Lung microvascular endothelial cell (primary cell): ENCODE results near the gene BNIP2. TPM values are rescaled to one million over a fixed set of nuclear protein-coding genes. Genes with fewer than 3 reads are reported as not detected.
"Not testable (repeated sequence)": the region's sequence is repeated elsewhere in the genome, so short reads cannot be mapped to it uniquely, and the experiment has no call there.

Source experiments
- DNase-seq, 2 donors: peaks; one replicate each; pipeline versions ENCODE4 v3.0.0 to v3.0.0-alpha.2; 2010; ENCODE audit warnings: low read depth in 2 of 2
- total RNA-seq: library from RNA; depleted of rRNA; stranded (reverse); fragments of >200 nt; gene quantifications from 2 replicates; pipeline ENCODE4 v1.2.1, GENCODE V29; 2014

BNIP2 gene, protein sequence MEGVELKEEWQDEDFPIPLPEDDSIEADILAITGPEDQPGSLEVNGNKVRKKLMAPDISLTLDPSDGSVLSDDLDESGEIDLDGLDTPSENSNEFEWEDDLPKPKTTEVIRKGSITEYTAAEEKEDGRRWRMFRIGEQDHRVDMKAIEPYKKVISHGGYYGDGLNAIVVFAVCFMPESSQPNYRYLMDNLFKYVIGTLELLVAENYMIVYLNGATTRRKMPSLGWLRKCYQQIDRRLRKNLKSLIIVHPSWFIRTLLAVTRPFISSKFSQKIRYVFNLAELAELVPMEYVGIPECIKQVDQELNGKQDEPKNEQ
- 72.4 and 110 TPM in 2 replicates for total RNA-seq

DNA sequence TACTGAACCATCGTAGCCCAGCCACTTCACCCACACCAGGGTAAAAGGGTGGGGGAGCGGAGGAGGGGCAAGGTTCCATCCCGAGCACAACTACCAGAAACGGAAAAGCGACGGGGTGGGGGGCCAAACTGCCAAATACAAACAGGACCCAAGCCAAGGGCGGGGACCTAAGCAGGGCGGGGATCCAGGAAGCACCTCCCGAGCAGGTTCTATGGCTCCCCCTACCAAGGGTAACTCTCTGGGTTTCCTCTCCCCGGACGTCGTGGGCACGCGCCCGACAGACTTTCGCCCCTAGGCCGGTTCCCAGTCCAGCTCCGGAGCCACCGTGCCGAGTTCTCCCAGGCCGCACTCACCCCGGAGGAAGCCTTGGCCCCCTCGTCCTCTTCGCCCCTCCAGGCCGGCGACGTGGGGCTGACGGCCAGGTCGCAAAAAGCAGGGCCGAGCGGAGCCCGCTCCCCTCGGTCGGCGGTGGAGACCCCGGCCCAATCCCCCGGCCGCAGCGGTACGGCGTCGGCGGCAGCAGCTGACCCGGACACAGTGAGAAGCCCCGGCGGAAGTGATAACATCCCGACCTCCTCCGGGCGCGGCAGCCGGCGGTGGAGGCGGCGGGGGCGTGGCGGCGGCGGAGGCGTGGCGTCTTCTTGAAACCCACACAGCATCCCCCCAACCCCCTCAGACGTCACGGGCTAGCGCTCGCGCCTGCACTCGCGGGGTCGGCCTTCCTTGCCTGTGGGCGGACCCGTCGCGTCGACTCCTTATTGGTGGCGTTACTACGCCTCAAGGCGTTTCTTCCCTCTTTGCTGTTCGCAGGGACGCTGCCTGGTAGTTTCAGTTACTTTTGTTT is at the start of gene BNIP2:
Gene BNIP2 (minus strand): TSS at position 539 of the 844 bp plus-strand sequence. CDS start 6,863 bp downstream, outside the sequence.
- peak; percentile 97 to 100 for DNase-seq

DNA sequence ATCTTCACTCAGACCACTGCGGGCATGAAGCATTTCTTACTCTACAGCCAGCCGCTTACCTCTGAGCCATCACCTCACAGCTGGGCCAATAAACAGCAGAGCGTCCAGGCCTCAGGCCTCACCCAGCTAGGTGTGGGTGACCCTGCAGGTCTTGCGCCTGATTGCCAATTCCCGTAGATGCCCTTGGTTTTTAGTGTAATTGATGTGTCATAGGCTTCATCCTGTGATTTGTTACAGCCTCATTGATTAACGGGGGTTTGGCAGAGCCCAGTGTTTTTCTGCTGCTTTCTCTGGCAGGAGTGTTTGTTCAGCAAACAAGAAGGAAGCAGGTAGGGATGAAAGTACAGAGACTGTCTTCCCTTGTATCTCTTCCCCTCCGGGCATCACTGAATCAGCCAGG is 49.6 kb upstream of the BNIP2 start:
- no peak for DNase-seq

DNA sequence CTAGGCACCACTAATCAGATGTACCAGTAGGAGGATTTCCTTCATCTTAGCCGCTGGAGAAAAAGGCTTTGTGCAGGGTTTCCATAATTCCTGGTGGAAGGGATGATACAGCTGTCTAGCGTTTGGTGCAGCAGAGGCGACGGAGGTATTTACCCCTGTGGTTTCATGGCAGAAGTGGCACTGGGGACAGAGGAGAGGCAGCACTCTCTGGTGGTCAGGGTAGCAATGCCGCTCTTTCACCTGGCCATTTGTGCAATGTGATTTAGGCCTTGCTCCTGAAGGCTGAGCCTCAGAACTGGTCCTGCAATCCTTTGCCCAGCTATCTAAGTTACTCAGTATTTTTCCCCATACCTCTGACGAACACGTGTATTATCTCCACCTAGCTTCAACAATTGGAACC is 47.1 kb upstream of the BNIP2 start:
- peak in 1 of 2 donors; percentile 16 for DNase-seq

DNA sequence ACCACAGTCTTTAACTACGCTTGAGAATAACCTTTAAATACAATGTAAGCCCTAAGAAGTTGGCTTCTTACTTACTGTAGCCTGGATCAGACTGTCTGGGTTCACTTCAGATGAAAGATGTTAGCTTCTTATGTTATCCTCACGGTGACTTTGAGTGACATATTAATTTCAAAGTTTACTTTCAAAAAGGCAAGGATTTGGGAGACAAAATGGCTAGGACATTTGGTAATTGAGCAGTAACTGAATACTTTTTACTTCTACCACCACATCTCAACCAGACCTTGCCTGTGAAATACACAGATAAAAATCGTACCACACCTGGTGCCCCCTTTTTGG is 36.0 kb upstream of the BNIP2 start:
- DNase-seq: no peak

DNA sequence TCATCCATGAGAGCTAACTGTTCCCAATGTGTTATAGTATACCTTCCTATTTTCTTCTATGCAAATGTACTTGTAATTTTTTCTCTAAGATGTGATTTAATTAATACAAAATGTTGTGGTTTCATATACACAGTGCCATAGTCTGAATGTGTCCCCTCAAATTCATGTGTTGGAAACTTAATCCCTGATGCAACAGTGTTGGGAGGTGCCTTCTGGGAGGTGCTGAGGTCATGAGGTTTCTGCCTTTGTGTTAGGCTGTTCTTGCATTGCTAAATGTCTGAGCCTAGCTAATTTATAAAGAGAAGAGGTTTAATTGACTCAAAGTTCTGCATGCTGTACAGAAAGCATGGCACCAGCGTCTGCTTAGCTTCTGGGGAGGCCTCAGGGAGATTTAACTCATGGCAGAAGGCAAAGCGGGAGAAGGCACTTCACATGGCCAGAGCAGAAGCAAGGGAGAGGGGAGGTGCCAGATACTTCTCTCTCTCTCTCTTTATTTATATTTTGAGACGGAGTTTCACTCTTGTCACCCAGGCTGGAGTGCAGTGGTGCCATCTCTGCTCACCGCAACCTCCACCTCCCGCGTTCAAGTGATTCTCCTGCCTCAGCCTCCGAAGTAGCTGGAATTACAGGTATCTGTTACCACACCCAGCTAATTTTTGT is 34.7 kb upstream of the BNIP2 start:
- DNase-seq: no peak

DNA sequence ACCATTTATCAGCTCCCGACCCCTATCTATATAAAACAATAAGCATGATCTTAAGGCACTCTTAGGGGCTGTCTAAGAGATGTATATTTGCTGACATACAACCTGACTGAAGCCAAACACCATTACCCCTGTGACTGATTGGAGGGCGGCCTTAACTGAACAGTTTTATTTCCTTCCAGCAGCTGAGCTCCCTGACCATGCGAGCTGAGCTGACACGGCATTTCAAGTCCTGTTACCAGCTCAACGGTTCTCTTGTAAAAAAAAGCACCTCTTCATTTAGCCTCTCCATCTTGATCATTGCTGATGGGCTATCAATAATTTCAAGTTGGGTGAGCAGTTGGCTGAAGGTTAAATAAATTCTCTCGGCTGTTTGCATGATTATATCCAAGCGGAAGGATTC is 33.4 kb upstream of the BNIP2 start:
- no peak for DNase-seq

DNA sequence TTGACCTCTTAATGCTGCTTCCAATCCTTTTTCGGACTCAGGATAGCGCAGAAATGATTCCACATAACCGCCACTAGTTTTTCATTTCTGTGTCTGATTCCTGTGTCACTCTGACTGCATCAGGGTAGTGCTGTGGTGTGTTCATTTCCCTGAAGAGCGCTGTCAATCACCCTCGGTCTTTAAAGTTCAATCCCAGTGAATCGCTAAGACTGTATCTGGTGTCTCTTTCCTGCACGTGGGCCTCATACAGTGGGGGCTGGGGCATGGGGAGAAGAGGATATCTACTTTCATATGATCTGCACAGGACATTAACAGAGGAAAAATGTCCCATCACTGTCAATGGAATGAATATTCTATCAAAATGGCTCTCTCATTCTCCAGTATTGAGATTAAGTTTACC is 32.9 kb upstream of the BNIP2 start:
- no peak for DNase-seq

DNA sequence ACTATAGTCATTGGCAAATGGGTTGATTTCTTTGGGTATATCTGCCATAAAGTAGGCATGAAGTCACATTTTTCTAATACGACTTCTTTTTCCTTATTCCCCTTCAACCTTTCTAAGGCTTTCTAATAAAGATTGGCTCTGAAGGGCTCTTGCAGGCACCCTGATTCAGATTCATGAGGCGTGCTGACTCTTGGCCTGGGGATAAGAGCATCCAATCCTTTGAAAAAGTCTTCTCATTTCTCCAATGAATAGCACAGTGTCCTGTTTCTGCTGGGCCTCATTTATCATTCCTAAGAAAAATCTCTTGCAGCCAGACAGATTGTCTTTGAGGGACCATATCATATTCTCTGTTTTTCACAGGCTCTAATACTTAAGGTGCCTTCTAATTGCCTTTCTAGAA is 32.3 kb upstream of the BNIP2 start:
- DNase-seq: no peak

DNA sequence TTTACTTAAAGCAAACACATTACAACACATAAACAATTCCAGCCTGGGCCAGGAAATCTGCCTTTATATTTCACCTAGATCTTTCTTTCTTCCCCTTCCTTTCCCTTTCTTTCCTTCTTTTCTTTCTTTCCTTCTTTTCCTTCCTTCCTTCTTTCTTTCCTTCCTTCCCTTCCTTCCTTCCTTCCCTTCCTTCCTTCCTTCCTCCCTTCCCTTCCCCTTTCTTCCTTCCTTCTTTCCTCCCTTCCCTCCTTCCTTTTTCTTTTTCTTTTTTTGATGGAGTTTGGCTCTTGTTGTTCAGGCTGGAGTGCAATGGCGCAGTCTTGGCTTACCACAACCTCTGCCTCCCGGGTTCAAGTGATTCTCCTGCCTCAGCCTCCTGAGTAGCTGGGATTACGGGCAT is 24.1 kb upstream of the BNIP2 start:
- no peak for DNase-seq

DNA sequence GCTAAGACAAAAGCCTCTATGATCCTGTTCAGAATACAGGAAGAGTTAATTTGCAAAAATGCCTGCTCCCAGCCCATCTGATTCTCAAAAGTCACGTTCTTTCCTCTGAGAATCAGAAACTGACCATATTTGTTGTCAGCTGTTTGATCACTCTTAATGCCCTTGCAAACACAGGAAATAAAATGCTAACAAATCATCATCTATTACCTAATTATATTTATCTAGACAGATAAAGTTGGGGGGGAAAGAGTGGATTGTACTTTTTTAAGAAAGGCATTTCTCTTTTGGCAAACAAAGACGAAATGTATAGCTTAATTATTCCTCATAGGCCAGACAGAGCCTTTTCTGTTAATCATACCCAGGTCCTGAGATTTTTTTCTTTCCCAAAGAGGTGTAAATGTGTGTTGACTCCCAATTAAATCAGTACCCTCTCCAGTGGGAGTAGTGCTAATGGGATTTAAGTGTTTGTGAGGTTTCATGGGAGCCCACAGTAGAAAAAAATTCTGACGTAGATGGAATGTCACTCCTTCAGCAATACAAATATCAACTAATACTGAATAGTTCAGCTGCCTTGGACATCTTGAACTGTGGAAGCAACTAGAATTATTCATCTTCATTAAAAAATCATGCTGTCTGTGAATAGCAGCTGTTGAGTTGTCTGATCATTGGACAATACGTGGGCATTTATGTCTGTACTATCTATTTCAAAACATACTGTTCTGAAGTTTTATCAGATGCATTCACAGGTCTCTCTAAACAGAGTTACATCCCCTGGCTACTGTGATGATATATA is 22.5 kb upstream of the BNIP2 start:
- no peak for DNase-seq

DNA sequence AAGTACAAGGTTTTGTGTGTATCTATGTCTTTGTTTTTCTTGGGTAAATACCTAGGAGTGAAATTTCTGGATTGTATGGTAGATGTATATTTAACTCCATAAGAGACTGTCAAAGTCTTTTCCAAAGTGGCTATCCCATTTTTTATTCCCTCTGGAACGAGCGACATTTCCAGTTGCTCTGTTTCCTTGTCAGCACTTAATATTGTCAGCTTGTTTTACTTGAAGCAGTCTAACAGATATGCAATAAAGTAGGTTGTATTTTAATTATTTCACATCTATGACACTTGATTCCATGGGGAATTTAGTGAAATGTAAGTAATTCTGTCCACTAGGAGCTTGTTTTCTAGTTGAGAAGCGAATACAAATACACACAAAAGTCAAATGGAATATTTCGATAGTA is 18.5 kb upstream of the BNIP2 start:
- DNase-seq: no peak

DNA sequence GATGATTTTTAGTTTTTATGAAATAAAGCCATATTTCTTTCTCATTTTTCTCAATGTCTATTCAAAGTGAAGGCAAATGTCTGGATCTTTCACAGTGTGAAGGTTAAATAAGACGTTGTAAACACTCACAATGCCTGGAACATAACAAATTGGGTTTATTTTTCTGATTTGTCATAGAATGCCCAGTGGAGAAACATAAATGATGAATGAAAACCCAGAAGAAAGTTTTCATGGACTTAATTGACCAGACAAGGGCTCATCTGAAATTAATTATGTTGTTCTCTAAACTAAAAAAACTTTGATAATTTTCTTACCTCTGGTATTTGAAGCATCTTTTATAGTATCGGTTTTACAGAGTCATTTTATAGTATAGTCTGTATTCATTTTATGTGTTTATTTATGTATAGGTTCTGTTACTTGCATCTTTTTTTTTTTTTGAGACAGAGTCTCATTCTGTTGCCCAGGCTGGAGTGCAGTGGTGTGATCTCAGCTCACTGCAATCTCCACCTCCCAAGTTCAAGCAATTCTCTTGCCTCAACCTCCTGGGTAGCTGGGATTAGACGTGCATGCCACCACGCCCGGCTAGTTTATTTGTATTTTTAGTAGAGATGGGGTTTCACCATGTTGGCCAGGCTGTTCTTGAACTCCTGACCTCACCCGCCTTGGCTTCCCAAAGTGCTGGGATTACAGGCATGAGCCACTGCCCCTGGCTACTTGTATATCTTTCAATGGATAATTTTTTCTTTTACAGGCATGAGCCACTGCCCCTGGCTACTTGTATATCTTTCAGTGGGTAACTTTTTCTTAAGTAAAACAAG is 15.1 kb upstream of the BNIP2 start:
- DNase-seq: no peak

DNA sequence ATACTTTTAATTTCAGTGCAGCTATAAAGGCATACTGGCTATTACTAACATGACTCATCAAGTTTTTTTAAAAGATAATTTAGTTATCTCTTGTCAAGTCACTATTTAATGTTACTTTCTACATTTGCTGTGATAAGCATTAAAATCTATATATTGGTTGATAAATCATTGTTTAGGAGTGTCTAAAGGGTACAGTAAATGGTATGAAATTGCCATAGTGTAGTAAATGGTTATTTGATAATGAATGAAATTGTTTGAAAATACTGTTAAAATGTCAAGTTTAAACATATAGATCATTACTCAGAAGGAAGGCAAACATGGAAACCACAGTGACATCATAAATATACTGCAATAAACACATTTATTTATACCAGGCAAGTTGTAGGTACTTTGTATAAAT is 13.2 kb upstream of the BNIP2 start:
- no peak for DNase-seq

DNA sequence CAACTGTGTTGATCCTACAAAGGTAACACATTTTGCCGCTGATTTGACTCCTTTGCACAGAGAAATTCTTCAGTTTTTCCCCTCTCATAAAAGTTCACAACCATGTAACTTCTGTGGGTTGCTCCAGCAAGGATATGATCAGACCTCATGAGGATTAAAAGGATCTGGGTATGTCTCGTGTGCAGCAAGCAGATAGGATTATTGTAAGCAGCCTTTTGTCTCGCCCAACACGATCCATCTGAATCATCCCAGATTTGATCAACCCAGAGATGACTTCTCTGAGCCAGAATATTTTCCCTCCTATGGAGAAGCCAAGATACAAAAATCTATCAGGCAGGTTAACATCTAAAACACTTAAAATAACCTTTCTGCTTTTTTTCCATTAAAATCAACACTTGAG is 12.8 kb upstream of the BNIP2 start:
- DNase-seq: no peak

DNA sequence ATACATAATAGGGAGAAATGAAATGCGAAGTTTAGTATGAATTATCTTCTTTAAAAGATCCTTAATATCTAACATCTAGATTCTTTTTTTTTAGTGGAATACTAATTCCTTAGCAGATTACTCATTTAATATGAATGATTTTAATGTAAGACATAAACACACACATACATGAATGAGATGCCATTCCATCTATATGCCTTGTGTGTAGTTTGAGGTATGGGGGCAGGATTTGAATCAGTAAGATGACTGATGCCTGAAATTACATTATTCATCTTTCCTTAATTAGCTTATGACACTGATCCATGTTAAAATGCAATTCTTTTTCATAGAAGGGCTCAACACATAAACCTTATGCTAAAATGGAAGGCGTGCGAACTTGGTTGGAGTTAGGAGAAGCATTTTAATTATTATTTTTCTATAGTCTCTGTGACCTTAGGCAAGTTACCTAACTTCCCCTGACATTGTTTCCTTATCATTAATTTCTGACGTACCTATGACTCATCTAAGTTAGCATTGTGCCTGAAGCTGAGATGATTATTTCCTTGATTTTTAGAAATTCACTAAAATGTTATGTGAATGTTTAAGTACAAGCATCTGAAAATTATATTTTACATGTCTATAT is 10.8 kb upstream of the BNIP2 start:
- DNase-seq: peak; percentile 37 to 56

DNA sequence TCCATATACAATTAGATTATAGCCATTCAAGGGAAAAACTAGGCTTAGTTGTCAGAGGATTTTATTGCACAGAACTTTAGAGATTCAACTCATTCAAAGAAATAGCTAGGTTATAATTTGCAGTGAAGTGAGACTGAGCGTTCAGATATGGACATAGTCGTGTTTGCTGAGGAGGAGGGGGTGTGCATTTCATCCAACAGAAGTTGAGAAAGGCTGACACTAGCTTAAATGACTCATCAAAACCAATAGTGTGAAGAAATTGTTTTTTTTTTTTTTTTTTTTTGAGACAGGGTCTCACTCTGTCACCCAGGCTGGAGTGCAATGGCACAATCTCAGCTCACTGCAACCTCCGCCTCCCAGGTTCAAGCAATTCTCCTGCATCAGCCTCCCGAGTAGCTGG is 8.9 kb upstream of the BNIP2 start:
- not testable (repeated sequence) for DNase-seq

DNA sequence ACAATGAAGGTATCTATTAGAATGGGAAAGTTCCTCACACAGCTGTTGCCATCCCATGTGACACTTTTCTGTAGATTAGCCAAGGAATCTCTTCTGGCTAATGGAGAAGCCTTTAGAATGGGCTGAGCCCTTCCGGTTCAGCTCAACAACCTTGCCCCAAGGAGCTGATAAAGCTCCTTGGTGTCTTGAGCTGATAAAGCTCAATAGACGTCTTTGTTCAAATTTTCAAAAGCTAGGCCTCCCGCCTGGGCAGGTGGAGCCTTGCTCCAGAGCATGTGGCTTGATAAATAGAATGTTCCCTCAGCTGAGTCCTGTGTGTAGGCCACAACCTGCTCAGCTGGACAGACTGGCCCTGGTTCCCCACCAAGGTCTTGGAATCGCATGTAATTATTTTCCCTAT is 7.2 kb upstream of the BNIP2 start:
- no peak for DNase-seq

DNA sequence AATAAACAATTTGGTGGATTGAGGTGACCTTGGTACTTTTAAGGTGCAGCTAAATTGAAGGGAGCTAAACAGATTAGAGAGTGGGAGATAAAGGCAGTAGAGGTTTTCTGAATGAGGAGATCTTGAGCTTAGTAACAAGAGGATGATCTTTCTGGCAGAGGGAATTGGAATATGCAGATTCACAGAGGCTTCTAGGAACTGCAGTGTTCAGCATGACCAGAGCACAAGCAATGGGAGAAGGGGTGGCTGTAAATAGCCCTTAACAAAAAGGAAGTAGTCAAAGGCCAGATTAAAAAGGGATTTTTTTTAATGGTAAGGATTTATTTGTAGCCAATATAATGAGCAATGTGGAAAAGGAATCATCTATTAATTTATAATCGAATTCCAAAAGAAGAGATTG is 5.7 kb upstream of the BNIP2 start:
- no peak for DNase-seq

DNA sequence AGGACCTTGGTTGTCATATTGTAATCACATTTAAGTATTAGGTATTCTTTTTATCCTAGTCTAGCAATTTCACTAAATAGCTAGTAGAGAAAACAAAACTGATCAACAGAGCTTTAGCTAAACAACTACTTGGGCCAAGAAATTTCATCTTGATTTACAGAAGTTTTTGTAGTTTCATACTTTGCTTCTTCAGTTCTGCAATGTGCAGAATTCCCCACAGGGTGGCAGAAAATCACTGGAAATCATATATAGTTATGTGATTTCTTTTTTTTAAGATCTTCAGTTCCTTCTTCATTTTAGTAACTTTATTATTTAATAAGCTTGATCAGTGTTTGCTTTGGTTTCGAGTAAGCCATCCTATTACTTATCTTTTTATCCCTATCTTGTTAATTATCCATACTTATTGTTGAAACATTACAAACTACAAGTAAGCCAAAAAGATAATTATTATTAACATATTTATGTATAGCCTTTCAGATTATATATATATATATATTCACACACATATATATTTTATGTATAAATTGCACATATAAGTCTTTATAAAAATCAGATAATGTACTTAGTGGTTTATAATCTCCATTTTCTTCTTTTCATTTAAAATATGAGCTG is 2.2 kb upstream of the BNIP2 start:
- DNase-seq: peak; percentile 61 to 66
